ENCODE data around the gene INHBB.

The INHBB gene

GRCh38 chr2:120353931-120354330 is 8.0 kb downstream of the INHBB start:
- Histone ChIP-seq H2BK15ac (ENCODE audit: low read depth, poor library complexity, severe bottlenecking) (no peak overlapping the region), H3K4me1 (ENCODE audit: control insufficient read depth, insufficient read depth, low read depth, low read length) (peaks cover 9% of the 10 kb centered on the region), H3K27ac (ENCODE audit: low read length, poor library complexity, severe bottlenecking) (no peak overlapping the region), H2BK120ac (ENCODE audit: low read depth, low read length) (no peak overlapping the region), H3K36me3 (ENCODE audit: control insufficient read depth in 1 of 2, insufficient read depth in 2 of 2, low read depth in 1 of 2, low read length in 2 of 2) (no peaks in the 10 kb centered on the region), H3K23ac (ENCODE audit: low read length in 2 of 2) (no peak overlapping the region), H3K79me1 (replicated peaks; ENCODE audit: low read length, poor library complexity, severe bottlenecking) (no peaks in the 10 kb centered on the region), H3K9ac (ENCODE audit: low read length) (no peak overlapping the region), H3K4ac (ENCODE audit: low read depth in 1 of 2, low read length in 2 of 2) (no peak overlapping the region), H2AK5ac (ENCODE audit: low read length, severe bottlenecking) (no peak overlapping the region), H4K91ac (ENCODE audit: low read length) (no peak overlapping the region), H2BK5ac (ENCODE audit: low read depth, low read length, poor library complexity, severe bottlenecking) (no peak overlapping the region), H2AFZ (ENCODE audit: low read depth, low read length) (no peak overlapping the region), H3K18ac (ENCODE audit: low read depth in 1 of 2, low read length in 2 of 2) (no peak overlapping the region), H3K4me2 (ENCODE audit: low read length, poor library complexity, severe bottlenecking) (no peak overlapping the region), H3K27me3 (ENCODE audit: control insufficient read depth in 1 of 2, insufficient read depth in 1 of 2, low read length in 2 of 2) (peaks cover 83 to 92% of the 10 kb centered on the region in 2 experiments), H4K8ac (ENCODE audit: low read length) (no peak overlapping the region), H3K4me3 (ENCODE audit: insufficient read depth in 1 of 2, low read depth in 1 of 2, low read length in 2 of 2) (no peak overlapping the region), H3K9me3 (ENCODE audit: control insufficient read depth, low read length) (no peaks in the 10 kb centered on the region), H2BK12ac (ENCODE audit: low read length in 2 of 2) (no peak overlapping the region), H3K14ac (ENCODE audit: low read length in 2 of 2) (no peak overlapping the region)
- WGBS, result 87% methylated on average over 10 of the region's 10 CpGs
- DNase-seq, result no peak

- H3K4me2 ChIP-seq (ENCODE audit: low read length, poor library complexity, severe bottlenecking), result no peak overlapping the region
- H3K18ac ChIP-seq (ENCODE audit: low read depth in 1 of 2, low read length in 2 of 2), result no peak overlapping the region
- H3K79me1 ChIP-seq (replicated peaks; ENCODE audit: low read length, poor library complexity, severe bottlenecking), result no peaks in the 10 kb centered on the region
- no peak overlapping the region for H2BK120ac ChIP-seq (ENCODE audit: low read depth, low read length)
- no peak for DNase-seq
- no peak overlapping the region for H4K91ac ChIP-seq (ENCODE audit: low read length)
- no peaks in the 10 kb centered on the region for H3K36me3 ChIP-seq (ENCODE audit: control insufficient read depth in 1 of 2, insufficient read depth in 2 of 2, low read depth in 1 of 2, low read length in 2 of 2)
- H2BK15ac ChIP-seq (ENCODE audit: low read depth, poor library complexity, severe bottlenecking), result no peak overlapping the region
- H4K8ac ChIP-seq (ENCODE audit: low read length), result no peak overlapping the region
- H2AFZ ChIP-seq (ENCODE audit: low read depth, low read length), result no peak overlapping the region
- H2BK5ac ChIP-seq (ENCODE audit: low read depth, low read length, poor library complexity, severe bottlenecking), result no peak overlapping the region
- H3K4me3 ChIP-seq (ENCODE audit: insufficient read depth in 1 of 2, low read depth in 1 of 2, low read length in 2 of 2), result no peak overlapping the region
- H3K9me3 ChIP-seq (ENCODE audit: control insufficient read depth, low read length), result no peaks in the 10 kb centered on the region
- no peak overlapping the region for H3K4ac ChIP-seq (ENCODE audit: low read depth in 1 of 2, low read length in 2 of 2)
- 89% methylated on average over 15 of the region's 15 CpGs for WGBS
- H3K4me1 ChIP-seq (ENCODE audit: control insufficient read depth, insufficient read depth, low read depth, low read length), result peaks cover 9% of the 10 kb centered on the region
- H2AK5ac ChIP-seq (ENCODE audit: low read length, severe bottlenecking), result no peak overlapping the region
- H3K14ac ChIP-seq (ENCODE audit: low read length in 2 of 2), result peak overlapping the region in 1 of 2 experiments; percentile 36
- no peak overlapping the region for H3K27ac ChIP-seq (ENCODE audit: low read length, poor library complexity, severe bottlenecking)
- H2BK12ac ChIP-seq (ENCODE audit: low read length in 2 of 2), result no peak overlapping the region
- no peak overlapping the region for H3K9ac ChIP-seq (ENCODE audit: low read length)
- H3K27me3 ChIP-seq (ENCODE audit: control insufficient read depth in 1 of 2, insufficient read depth in 1 of 2, low read length in 2 of 2), result peaks cover 82 to 92% of the 10 kb centered on the region in 2 experiments
- no peak overlapping the region for H3K23ac ChIP-seq (ENCODE audit: low read length in 2 of 2)
These were observed 8.5 kb downstream of the INHBB start for GRCh38 chr2:120354467-120354866.

- 83% methylated on average over 15 of the region's 15 CpGs for WGBS
- Histone ChIP-seq H3K9me3 (ENCODE audit: control insufficient read depth, low read length) (no peaks in the 10 kb centered on the region), H3K4me1 (ENCODE audit: control insufficient read depth, insufficient read depth, low read depth, low read length) (peaks cover 9% of the 10 kb centered on the region), H4K91ac (ENCODE audit: low read length) (no peak overlapping the region), H2BK15ac (ENCODE audit: low read depth, poor library complexity, severe bottlenecking) (no peak overlapping the region), H4K8ac (ENCODE audit: low read length) (no peak overlapping the region), H2BK5ac (ENCODE audit: low read depth, low read length, poor library complexity, severe bottlenecking) (no peak overlapping the region), H3K36me3 (ENCODE audit: control insufficient read depth in 1 of 2, insufficient read depth in 2 of 2, low read depth in 1 of 2, low read length in 2 of 2) (no peaks in the 10 kb centered on the region), H3K27ac (ENCODE audit: low read length, poor library complexity, severe bottlenecking) (no peak overlapping the region), H3K23ac (ENCODE audit: low read length in 2 of 2) (no peak overlapping the region), H3K4me3 (ENCODE audit: insufficient read depth in 1 of 2, low read depth in 1 of 2, low read length in 2 of 2) (no peak overlapping the region), H2BK120ac (ENCODE audit: low read depth, low read length) (no peak overlapping the region), H3K4ac (ENCODE audit: low read depth in 1 of 2, low read length in 2 of 2) (no peak overlapping the region), H3K9ac (ENCODE audit: low read length) (no peak overlapping the region), H3K4me2 (ENCODE audit: low read length, poor library complexity, severe bottlenecking) (no peak overlapping the region), H3K27me3 (ENCODE audit: control insufficient read depth in 1 of 2, insufficient read depth in 1 of 2, low read length in 2 of 2) (peaks cover 78 to 92% of the 10 kb centered on the region in 2 experiments), H3K79me1 (replicated peaks; ENCODE audit: low read length, poor library complexity, severe bottlenecking) (no peaks in the 10 kb centered on the region), H2BK12ac (ENCODE audit: low read length in 2 of 2) (no peak overlapping the region), H2AFZ (ENCODE audit: low read depth, low read length) (no peak overlapping the region), H3K18ac (ENCODE audit: low read depth in 1 of 2, low read length in 2 of 2) (no peak overlapping the region), H3K14ac (ENCODE audit: low read length in 2 of 2) (no peak overlapping the region), H2AK5ac (ENCODE audit: low read length, severe bottlenecking) (no peak overlapping the region)
- no peak for DNase-seq
These were observed 9.2 kb downstream of the INHBB start for GRCh38 chr2:120354935-120355779.

GRCh38 chr2:120355780-120356266 is 9.9 kb downstream of the INHBB start:
- Histone ChIP-seq H3K27me3 (ENCODE audit: control insufficient read depth in 1 of 2, insufficient read depth in 1 of 2, low read length in 2 of 2) (peaks cover 74 to 87% of the 10 kb centered on the region in 2 experiments), H3K4me2 (ENCODE audit: low read length, poor library complexity, severe bottlenecking) (no peak overlapping the region), H3K79me1 (replicated peaks; ENCODE audit: low read length, poor library complexity, severe bottlenecking) (no peaks in the 10 kb centered on the region), H3K4me3 (ENCODE audit: insufficient read depth in 1 of 2, low read depth in 1 of 2, low read length in 2 of 2) (peak overlapping the region in 1 of 2 experiments; percentile 15), H2BK15ac (ENCODE audit: low read depth, poor library complexity, severe bottlenecking) (no peak overlapping the region), H2BK120ac (ENCODE audit: low read depth, low read length) (no peak overlapping the region), H3K9me3 (ENCODE audit: control insufficient read depth, low read length) (no peaks in the 10 kb centered on the region), H4K8ac (ENCODE audit: low read length) (no peak overlapping the region), H2BK12ac (ENCODE audit: low read length in 2 of 2) (no peak overlapping the region), H3K18ac (ENCODE audit: low read depth in 1 of 2, low read length in 2 of 2) (no peak overlapping the region), H2AK5ac (ENCODE audit: low read length, severe bottlenecking) (no peak overlapping the region), H3K4me1 (ENCODE audit: control insufficient read depth, insufficient read depth, low read depth, low read length) (peaks cover 11% of the 10 kb centered on the region), H3K14ac (ENCODE audit: low read length in 2 of 2) (no peak overlapping the region), H3K36me3 (ENCODE audit: control insufficient read depth in 1 of 2, insufficient read depth in 2 of 2, low read depth in 1 of 2, low read length in 2 of 2) (no peaks in the 10 kb centered on the region), H3K9ac (ENCODE audit: low read length) (no peak overlapping the region), H4K91ac (ENCODE audit: low read length) (no peak overlapping the region), H2AFZ (ENCODE audit: low read depth, low read length) (no peak overlapping the region), H3K23ac (ENCODE audit: low read length in 2 of 2) (no peak overlapping the region), H3K4ac (ENCODE audit: low read depth in 1 of 2, low read length in 2 of 2) (no peak overlapping the region), H2BK5ac (ENCODE audit: low read depth, low read length, poor library complexity, severe bottlenecking) (no peak overlapping the region), H3K27ac (ENCODE audit: low read length, poor library complexity, severe bottlenecking) (no peak overlapping the region)
- DNase-seq, result no peak
- WGBS, result 88% methylated on average over 5 of the region's 6 CpGs
